Stimulated activated naive CD8-positive, alpha-beta T cell treated with anti-CD3 and anti-CD28 coated beads, Interleukin-15, amount 100 ng/mL, for 72 hours (primary cell): ENCODE measurements around the gene PRKRIP1.
A peak's percentile ranks its signal among the peaks of the same experiment; 100 is the strongest.
"Not testable (repeated sequence)": the region's sequence is repeated elsewhere in the genome, so short reads cannot be mapped to it uniquely, and the experiment has no call there.

Experiments used
- ATAC-seq: fragments of 150-1000 bp; cut with Tn5 transposase; 2 replicates; pipeline ENCODE4 v1.10.0; 2021; ENCODE audit warnings: mild to moderate bottlenecking, moderate library complexity
- DNase-seq, 2 donors: peaks; one replicate each; pipeline ENCODE4 v3.0.0; 2021 to 2022
- H3K27ac Mint-ChIP-seq, 2 donors: one replicate each; pipeline ENCODE4 v1.8.0; 2022; ENCODE audit warnings: mild to moderate bottlenecking in 2 of 2, mixed read lengths in 2 of 2, moderate library complexity in 2 of 2
- H3K27me3 Mint-ChIP-seq: one replicate; pipeline ENCODE4 v1.8.0; 2022; ENCODE audit warnings: mixed read lengths
- H3K4me1 Mint-ChIP-seq: one replicate; pipeline ENCODE4 v1.8.0; 2022; ENCODE audit warnings: mild to moderate bottlenecking, mixed read lengths
- H3K4me3 Mint-ChIP-seq, 2 donors: one replicate each; pipeline ENCODE4 v1.8.0; 2022; ENCODE audit warnings: mild to moderate bottlenecking in 2 of 2, mixed read lengths in 2 of 2, moderate library complexity in 1 of 2
- H3K9me3 Mint-ChIP-seq, 2 donors: one replicate each; pipeline ENCODE4 v1.8.0; 2022; ENCODE audit warnings: mixed read lengths in 2 of 2

Gene PRKRIP1, protein sequence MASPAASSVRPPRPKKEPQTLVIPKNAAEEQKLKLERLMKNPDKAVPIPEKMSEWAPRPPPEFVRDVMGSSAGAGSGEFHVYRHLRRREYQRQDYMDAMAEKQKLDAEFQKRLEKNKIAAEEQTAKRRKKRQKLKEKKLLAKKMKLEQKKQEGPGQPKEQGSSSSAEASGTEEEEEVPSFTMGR

DNA sequence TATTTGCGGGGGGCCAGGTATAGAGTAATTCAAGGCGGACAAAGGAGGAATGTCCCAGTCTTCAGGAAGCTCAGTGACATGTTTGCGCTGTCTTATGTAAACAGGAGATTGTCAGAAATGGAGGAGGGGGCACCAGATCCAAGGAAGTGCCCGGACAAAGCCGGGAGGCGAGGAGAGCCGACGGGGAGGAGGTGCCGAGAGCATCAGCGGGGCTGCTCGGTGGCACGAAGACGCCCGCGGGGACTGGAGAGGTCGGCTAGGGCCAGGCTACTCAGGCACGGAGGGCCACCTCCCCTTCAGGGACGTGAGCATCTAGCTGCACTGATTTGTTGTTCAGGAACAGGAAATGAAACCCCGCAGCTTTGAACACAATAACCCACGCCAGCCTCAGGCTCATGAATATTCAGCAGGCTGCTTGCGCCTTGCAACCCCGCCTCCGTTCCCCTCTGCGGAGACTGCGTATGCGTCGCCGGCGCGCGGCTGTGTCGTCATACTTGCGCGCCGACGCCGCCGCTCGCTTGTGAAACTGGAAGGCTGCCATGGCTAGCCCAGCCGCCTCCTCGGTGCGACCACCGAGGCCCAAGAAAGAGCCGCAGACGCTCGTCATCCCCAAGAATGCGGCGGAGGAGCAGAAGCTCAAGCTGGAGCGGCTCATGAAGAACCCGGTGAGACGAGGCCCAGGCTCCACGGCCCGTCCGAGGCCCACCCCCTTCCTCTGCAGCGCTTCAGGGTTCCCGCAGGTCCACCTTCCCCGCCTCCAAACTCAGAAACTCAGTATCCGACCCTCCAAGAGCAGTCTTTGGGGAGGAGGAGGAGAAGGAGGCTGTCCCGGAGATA lies at the start of gene PRKRIP1:
Gene PRKRIP1 (plus strand): TSS at position 491 of the 837 bp plus-strand sequence. CDS start 49 bp downstream, at position 540.
- peak within 1 kb of the TSS; percentile 94 for H3K27ac Mint-ChIP-seq
- peaks cover 21% of the 10 kb centered on the region for H3K4me1 Mint-ChIP-seq
- no peaks in the 10 kb centered on the region for H3K27me3 Mint-ChIP-seq
- peak within 1 kb of the TSS; percentile 87 to 93 for H3K4me3 Mint-ChIP-seq
- no peaks in the 10 kb centered on the region for H3K9me3 Mint-ChIP-seq
- DNase-seq (peak; percentile 71 to 85), ATAC-seq (peak; percentile 98)

DNA sequence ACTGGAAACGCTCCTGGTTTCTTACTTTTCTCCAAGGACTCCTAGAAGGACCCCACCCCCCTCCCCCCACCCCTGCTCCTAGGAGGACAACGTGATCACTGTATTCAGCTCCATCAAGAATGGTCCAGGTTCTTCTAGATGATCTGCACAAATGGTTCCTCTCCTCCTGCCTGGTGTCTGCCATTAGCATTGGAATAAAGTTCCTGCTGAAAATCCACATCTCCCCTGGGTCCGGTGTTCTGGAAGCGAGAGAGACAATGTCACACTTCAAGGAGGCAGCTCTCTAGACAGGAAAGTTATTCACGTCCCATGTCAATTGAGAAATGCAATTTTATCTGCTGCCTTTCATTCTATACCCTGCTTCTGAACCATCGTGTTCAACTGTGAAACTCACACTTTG lies 49.2 kb upstream of the PRKRIP1 start:
- not testable (repeated sequence) for H3K9me3 Mint-ChIP-seq, H3K27ac Mint-ChIP-seq, ATAC-seq, H3K4me1 Mint-ChIP-seq, DNase-seq, H3K27me3 Mint-ChIP-seq, H3K4me3 Mint-ChIP-seq

- not testable (repeated sequence) for H3K4me1 Mint-ChIP-seq, H3K4me3 Mint-ChIP-seq, ATAC-seq, H3K27ac Mint-ChIP-seq, H3K9me3 Mint-ChIP-seq, DNase-seq, H3K27me3 Mint-ChIP-seq
These were observed 39.8 kb upstream of the PRKRIP1 start, which contains the start of gene SPDYE6 for GRCh38 chr7:102356344-102356743. Gene SPDYE6, minus strand, starts transcription at chr7:102356444. Its CDS starts 421 bp downstream, at chr7:102356023.

DNA sequence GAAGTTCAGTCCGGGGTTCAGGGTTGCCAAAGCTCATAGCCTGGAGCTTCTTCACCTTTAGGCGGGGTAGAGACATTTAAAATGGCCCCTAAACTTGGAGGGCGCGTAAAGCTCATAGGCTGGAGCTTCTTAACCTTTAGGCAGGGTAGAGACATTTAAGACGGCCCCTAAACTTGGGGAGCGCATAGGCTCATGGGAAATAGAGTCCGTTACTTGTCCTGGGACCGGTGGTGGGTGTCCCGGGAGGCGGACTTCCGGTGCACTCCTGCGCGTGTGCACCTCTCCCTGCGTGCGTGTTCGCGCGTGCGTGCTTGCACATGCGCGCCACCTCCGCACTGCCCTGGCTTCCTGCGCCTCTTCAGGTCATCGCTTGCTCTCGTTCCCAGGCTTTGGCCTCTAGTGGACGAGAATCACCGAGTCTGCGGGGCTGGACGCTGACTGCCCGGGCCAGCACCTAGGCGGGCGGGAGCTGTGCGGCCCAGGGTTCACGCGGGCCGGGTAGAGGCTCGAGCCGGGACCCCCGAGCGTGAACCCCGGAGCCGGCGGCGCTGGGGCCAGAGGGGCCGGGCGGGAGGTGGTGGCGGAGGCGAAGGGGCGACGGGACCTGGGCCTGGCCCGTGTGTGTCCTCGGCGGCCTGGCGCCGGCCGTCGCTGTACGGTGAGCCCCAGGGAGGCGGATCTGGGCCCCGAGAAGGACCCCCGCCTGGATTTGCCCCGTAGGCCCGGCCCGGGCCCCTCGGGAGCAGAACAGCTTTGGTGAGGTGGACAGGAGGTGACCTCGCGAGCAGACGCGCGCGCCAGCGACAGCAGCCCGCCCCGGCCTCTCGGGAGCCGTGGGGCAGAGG lies 32.4 kb upstream of the PRKRIP1 start:
- H3K27ac Mint-ChIP-seq = peak overlapping the region; percentile 85 to 93
- peak; percentile 100 for ATAC-seq
- peak overlapping the region; percentile 85 to 94 for H3K4me3 Mint-ChIP-seq
- H3K9me3 Mint-ChIP-seq, H3K27me3 Mint-ChIP-seq: not testable (repeated sequence)
- DNase-seq = peak; percentile 90 to 97
- peaks cover 19% of the 10 kb centered on the region for H3K4me1 Mint-ChIP-seq

- DNase-seq = peak in 1 of 2 donors; percentile 11
- H3K27ac Mint-ChIP-seq = peak overlapping the region; percentile 81 to 93
- H3K4me3 Mint-ChIP-seq = peak overlapping the region; percentile 85 to 94
- not testable (repeated sequence) for ATAC-seq, H3K9me3 Mint-ChIP-seq, H3K27me3 Mint-ChIP-seq
- H3K4me1 Mint-ChIP-seq = peaks cover 19% of the 10 kb centered on the region
These were observed 31.7 kb upstream of the PRKRIP1 start for GRCh38 chr7:102364394-102364886.

DNA sequence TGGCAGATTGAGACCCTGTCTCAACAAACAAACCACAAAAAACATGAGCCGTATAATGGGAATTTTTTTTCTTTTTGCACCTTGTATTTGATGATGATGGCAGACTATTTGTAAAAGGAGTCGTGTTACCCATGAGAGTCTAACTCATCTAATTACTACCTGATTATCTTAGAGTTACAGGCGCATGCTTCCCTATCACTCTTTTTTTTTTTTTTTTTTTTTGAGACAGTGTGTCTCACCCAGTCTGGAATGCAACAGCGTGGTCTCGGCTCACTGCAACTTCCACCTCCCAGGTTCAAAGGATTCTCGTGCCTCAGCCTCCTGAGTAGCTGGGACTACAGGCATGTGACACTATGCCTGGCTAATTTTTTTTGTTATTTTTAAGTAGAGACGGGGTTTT lies 30.8 kb upstream of the PRKRIP1 start:
- not testable (repeated sequence) for ATAC-seq, DNase-seq, H3K27ac Mint-ChIP-seq, H3K9me3 Mint-ChIP-seq, H3K27me3 Mint-ChIP-seq
- Mint-ChIP-seq H3K4me3 (peak overlapping the region; percentile 35 to 85), H3K4me1 (peaks cover 24% of the 10 kb centered on the region)

DNA sequence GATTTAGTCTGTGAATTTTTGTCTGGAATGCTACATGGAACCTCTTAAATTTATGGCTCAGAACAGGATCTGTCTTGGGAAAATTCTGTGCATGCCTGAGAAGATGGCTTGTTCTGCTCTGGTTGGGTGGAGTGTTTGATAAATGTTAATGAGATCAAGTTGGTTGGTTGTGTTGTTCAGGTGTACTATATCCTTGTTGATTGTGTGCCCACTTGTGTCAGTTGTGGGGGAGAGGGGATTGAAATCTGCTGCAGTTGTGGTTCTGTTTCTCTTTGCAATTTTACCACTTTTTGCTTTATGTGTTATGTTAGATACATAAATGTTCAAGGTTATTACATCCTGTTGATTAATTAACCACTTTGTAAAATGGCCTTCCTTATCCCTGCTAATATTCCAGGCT lies 26.1 kb upstream of the PRKRIP1 start:
- H3K4me3 Mint-ChIP-seq = not testable (repeated sequence)

GRCh38 chr7:102372796-102373195 lies 23.4 kb upstream of the PRKRIP1 start:
- not testable (repeated sequence) for H3K9me3 Mint-ChIP-seq, H3K4me3 Mint-ChIP-seq, H3K27me3 Mint-ChIP-seq, H3K27ac Mint-ChIP-seq, ATAC-seq, DNase-seq
- peaks cover 20% of the 10 kb centered on the region for H3K4me1 Mint-ChIP-seq

More for the DNA sequence above, 26.1 kb upstream of the PRKRIP1 start:
- not testable (repeated sequence) for H3K9me3 Mint-ChIP-seq, DNase-seq, H3K27me3 Mint-ChIP-seq, ATAC-seq, H3K27ac Mint-ChIP-seq
- H3K4me1 Mint-ChIP-seq = peaks cover 25% of the 10 kb centered on the region

DNA sequence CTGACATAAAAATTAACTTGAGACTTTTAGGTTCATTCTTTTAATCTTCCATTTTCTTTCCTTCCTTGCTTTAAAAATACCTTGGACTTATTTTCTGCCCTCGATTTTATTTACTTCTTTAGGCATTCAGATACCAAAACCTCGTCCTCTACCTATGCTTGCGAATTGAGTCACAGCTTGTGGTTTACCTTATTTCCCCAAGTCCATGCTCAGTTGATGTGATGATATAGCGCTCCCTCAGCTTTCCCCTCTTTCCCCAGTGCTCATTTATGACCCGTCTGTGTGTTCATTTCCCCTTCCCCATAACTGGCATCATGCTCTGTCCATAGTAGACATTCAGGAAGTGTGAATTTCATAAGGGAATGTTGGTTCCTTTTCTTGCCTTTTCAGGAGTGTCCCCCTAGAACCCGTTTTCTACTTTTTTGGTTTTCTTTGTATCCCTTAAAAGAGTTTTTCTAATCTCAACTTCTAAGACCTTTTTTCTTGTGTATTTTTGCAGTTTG lies 19.1 kb upstream of the PRKRIP1 start:
- Mint-ChIP-seq H3K9me3 (no peaks in the 10 kb centered on the region), H3K27me3 (no peaks in the 10 kb centered on the region), H3K4me3 (no peak overlapping the region), H3K27ac (peak overlapping the region in 1 of 2 donors; percentile 41), H3K4me1 (peaks cover 4% of the 10 kb centered on the region)
- ATAC-seq (no peak), DNase-seq (no peak)

GRCh38 chr7:102380837-102381236 lies 15.3 kb upstream of the PRKRIP1 start:
- not testable (repeated sequence) for H3K4me3 Mint-ChIP-seq, ATAC-seq, DNase-seq, H3K27me3 Mint-ChIP-seq, H3K27ac Mint-ChIP-seq, H3K4me1 Mint-ChIP-seq, H3K9me3 Mint-ChIP-seq

GRCh38 chr7:102381696-102382425 lies 14.3 kb upstream of the PRKRIP1 start:
- not testable (repeated sequence) for H3K9me3 Mint-ChIP-seq, DNase-seq, H3K27me3 Mint-ChIP-seq, H3K4me1 Mint-ChIP-seq, H3K4me3 Mint-ChIP-seq, H3K27ac Mint-ChIP-seq, ATAC-seq

GRCh38 chr7:102387064-102387463 lies 9.1 kb upstream of the PRKRIP1 start:
- peak overlapping the region in 1 of 2 donors; percentile 34 for H3K27ac Mint-ChIP-seq
- H3K27me3 Mint-ChIP-seq = no peaks in the 10 kb centered on the region

DNA sequence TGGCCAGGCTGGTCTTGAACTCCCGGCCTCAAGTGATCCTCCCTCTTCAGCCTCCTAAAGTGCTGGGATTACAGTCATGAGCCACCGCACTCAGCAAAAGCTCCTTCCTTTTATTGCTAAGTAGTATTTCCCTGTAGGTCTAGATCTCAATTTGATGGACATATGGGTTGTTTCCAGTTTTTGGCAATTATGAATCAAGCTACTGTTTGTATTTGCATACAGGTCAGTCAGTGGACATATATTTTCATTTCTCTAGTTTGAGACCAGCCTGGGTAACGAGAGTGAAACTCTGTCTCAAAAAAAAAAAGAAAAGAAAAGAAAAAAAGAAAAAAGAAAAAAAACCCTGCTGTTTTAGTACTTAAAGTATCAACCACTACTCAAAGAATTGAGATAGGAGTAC lies 6.4 kb upstream of the PRKRIP1 start:
- Mint-ChIP-seq H3K9me3 (no peaks in the 10 kb centered on the region), H3K4me3 (no peak overlapping the region), H3K27me3 (no peaks in the 10 kb centered on the region), H3K4me1 (no peaks in the 10 kb centered on the region), H3K27ac (no peak overlapping the region)
- no peak for DNase-seq
- ATAC-seq = no peak

More at GRCh38 chr7:102387064-102387463, 9.1 kb upstream of the PRKRIP1 start:
- no peak for ATAC-seq
- Mint-ChIP-seq H3K9me3 (no peaks in the 10 kb centered on the region), H3K4me1 (no peaks in the 10 kb centered on the region), H3K4me3 (no peak overlapping the region)
- DNase-seq = no peak

GRCh38 chr7:102390697-102391484 lies 5.3 kb upstream of the PRKRIP1 start:
- peak; percentile 77 for ATAC-seq
- no peaks in the 10 kb centered on the region for H3K27me3 Mint-ChIP-seq
- peak; percentile 61 to 63 for DNase-seq
- peaks cover 8% of the 10 kb centered on the region for H3K4me1 Mint-ChIP-seq
- H3K27ac Mint-ChIP-seq = no peak overlapping the region
- H3K4me3 Mint-ChIP-seq = no peak overlapping the region
- H3K9me3 Mint-ChIP-seq = no peaks in the 10 kb centered on the region
